H1 (cell line): ENCODE results near the gene TLK1. TPM values are rescaled to one million over a fixed set of nuclear protein-coding genes. Genes with fewer than 3 reads are reported as not detected.

Experiments used
- CTCF ChIA-PET: fragments of 300-600 bp; sonication (Branson Sonifier 250); formaldehyde crosslinking; loops from one replicate; lab custom pipeline; 2021; ENCODE audit not compliant: partially characterized antibody; lab: Charles Lee
- POLR2A ChIA-PET: fragments of 300-600 bp; sonication (Branson Sonifier 250); formaldehyde crosslinking; loops from one replicate; lab custom pipeline; 2021; ENCODE audit warnings: inconsistent platforms; ENCODE audit not compliant: partially characterized antibody; lab: Charles Lee
- DNase-seq, 2 experiments: peaks; one replicate each; pipeline versions ENCODE4 v3.0.0 to v3.0.0-alpha.2; 2010 to 2022; ENCODE audit warnings: low spot score in 2 of 2, low read depth in 1 of 2, mixed read lengths in 1 of 2
- FAIRE-seq: peaks from 2 replicates; lab custom pipeline; 2011; peaks lifted over from hg19 to GRCh38; lab: Jason Lieb, UNC
- H2AFZ ChIP-seq: 2 replicates; pipeline ENCODE4 v1.8.1; 2012; ENCODE audit warnings: low read length, inconsistent platforms
- H2AK5ac ChIP-seq: 2 replicates; pipeline ENCODE4 v1.6.1; 2013; ENCODE audit warnings: low read depth, low read length
- H2BK120ac ChIP-seq: replicated peaks from 2 replicates; pipeline ENCODE3; 2013; ENCODE audit warnings: low read depth, low read length, inconsistent platforms
- H2BK12ac ChIP-seq: 2 replicates; pipeline ENCODE4 v1.6.1; 2013; ENCODE audit warnings: low read depth, low read length
- H2BK15ac ChIP-seq: 2 replicates; pipeline ENCODE4 v1.6.1; 2013; ENCODE audit warnings: low read length
- H2BK20ac ChIP-seq: 2 replicates; pipeline ENCODE4 v1.6.1; 2013; ENCODE audit warnings: low read length
- H2BK5ac ChIP-seq: 2 replicates; pipeline ENCODE4 v1.6.1; 2013; ENCODE audit warnings: low read depth, low read length
- H3K14ac ChIP-seq: 2 replicates; pipeline ENCODE4 v1.6.1; 2013; ENCODE audit warnings: inconsistent platforms; ENCODE audit not compliant: insufficient read length
- H3K18ac ChIP-seq: 2 replicates; pipeline ENCODE4 v1.6.1; 2013; ENCODE audit warnings: low read length; ENCODE audit errors: extremely low read depth
- H3K23ac ChIP-seq: 2 replicates; pipeline ENCODE4 v1.6.1; 2013; ENCODE audit warnings: inconsistent platforms; ENCODE audit not compliant: insufficient read length
- H3K23me2 ChIP-seq: 2 replicates; pipeline ENCODE4 v1.6.1; 2013; ENCODE audit warnings: low read depth, low read length
- H3K27ac ChIP-seq: 2 replicates; pipeline ENCODE4 v1.6.1; 2011; ENCODE audit warnings: low read depth, low read length, inconsistent platforms
- H3K27me3 ChIP-seq, 4 experiments: replicated peaks in 1 of 4; 1 replicate in 1 of 4; 2 replicates in 3 of 4; pipeline versions ENCODE4 v1.6.1 to v1.8.1; 2011 to 2013; ENCODE audit warnings: low read length in 3 of 4, mild to moderate bottlenecking in 3 of 4, inconsistent platforms in 2 of 4, mixed read lengths in 2 of 4, moderate library complexity in 1 of 4; ENCODE audit not compliant: control insufficient read depth in 3 of 4, insufficient read depth in 3 of 4; ENCODE audit errors: extremely low read depth in 1 of 4
- H3K36me3 ChIP-seq, 4 experiments: 2 replicates each; pipeline versions ENCODE4 v1.6.1 to v1.8.1; 2011 to 2013; ENCODE audit warnings: mild to moderate bottlenecking in 4 of 4, low read length in 3 of 4, moderate library complexity in 2 of 4, control low read depth in 1 of 4, inconsistent platforms in 1 of 4; ENCODE audit not compliant: insufficient read depth in 4 of 4, control insufficient read depth in 2 of 4
- H3K4ac ChIP-seq: replicated peaks from 2 replicates; pipeline ENCODE3; 2013; ENCODE audit warnings: low read length, low read depth, mixed read lengths, inconsistent platforms; ENCODE audit not compliant: insufficient read length
- H3K4me1 ChIP-seq, 4 experiments: replicated peaks in 1 of 4; 1 replicate in 1 of 4; 2 replicates in 3 of 4; pipeline versions ENCODE4 v1.6.1 to v1.8.1; 2011 to 2013; ENCODE audit warnings: low read length in 3 of 4, inconsistent platforms in 2 of 4, mixed read lengths in 1 of 4; ENCODE audit not compliant: insufficient read depth in 4 of 4, control insufficient read depth in 3 of 4
- H3K4me2 ChIP-seq, 2 experiments: 2 replicates each; pipeline versions ENCODE4 v1.6.1 to v1.8.1; 2011 to 2013; ENCODE audit warnings: low read depth in 2 of 2, low read length in 2 of 2, control low read depth in 1 of 2, inconsistent platforms in 1 of 2, mild to moderate bottlenecking in 1 of 2; ENCODE audit not compliant: insufficient read depth in 1 of 2
- H3K4me3 ChIP-seq, 4 experiments: fragments of 200-600, 300-600 bp in 1 of 4; sonication (generic), shearing (Covaris generic), sonication (Bioruptor Twin) in 1 of 4; 2 replicates each; pipeline versions ENCODE4 v1.5.1 to v1.8.1; 2011 to 2016; ENCODE audit warnings: low read length in 4 of 4, low read depth in 3 of 4, control low read depth in 2 of 4, inconsistent platforms in 2 of 4, mild to moderate bottlenecking in 2 of 4, mixed read lengths in 1 of 4, moderate library complexity in 1 of 4; ENCODE audit not compliant: insufficient read depth in 2 of 4; ENCODE audit errors: extremely low read depth in 1 of 4
- H3K56ac ChIP-seq: replicated peaks from 2 replicates; pipeline ENCODE3; 2013; ENCODE audit warnings: low read depth, mild to moderate bottlenecking, mixed read lengths, low read length, inconsistent platforms; ENCODE audit not compliant: insufficient read length
- H3K79me1 ChIP-seq: 2 replicates; pipeline ENCODE4 v1.6.1; 2013; ENCODE audit warnings: low read depth, low read length, control low read depth
- H3K79me2 ChIP-seq, 2 experiments: 2 replicates each; pipeline versions ENCODE4 v1.6.1 to v1.8.1; 2012 to 2013; ENCODE audit warnings: low read length in 2 of 2, mild to moderate bottlenecking in 2 of 2, inconsistent platforms in 1 of 2; ENCODE audit not compliant: insufficient read depth in 2 of 2, control insufficient read depth in 1 of 2
- H3K9ac ChIP-seq, 4 experiments: replicated peaks in 1 of 4; 1 replicate in 1 of 4; 2 replicates in 3 of 4; pipeline versions ENCODE4 v1.6.1 to v1.8.1; 2011 to 2013; ENCODE audit warnings: low read depth in 3 of 4, low read length in 3 of 4, control low read depth in 2 of 4, mild to moderate bottlenecking in 2 of 4, moderate library complexity in 2 of 4, inconsistent platforms in 1 of 4; ENCODE audit errors: extremely low read depth in 1 of 4
- H3K9me3 ChIP-seq, 2 experiments: 2 replicates each; pipeline versions ENCODE4 v1.6.1 to v1.8.1; 2012 to 2013; ENCODE audit warnings: mild to moderate bottlenecking in 2 of 2, moderate library complexity in 2 of 2, control low read depth in 1 of 2, inconsistent platforms in 1 of 2, low read depth in 1 of 2, low read length in 1 of 2, mixed read lengths in 1 of 2; ENCODE audit not compliant: insufficient read depth in 2 of 2
- H4K20me1 ChIP-seq, 2 experiments: replicated peaks in 1 of 2; 2 replicates each; pipeline versions ENCODE3 to v1.8.1; 2011 to 2013; ENCODE audit warnings: inconsistent platforms in 2 of 2, low read length in 2 of 2, mild to moderate bottlenecking in 1 of 2; ENCODE audit not compliant: insufficient read depth in 2 of 2, control insufficient read depth in 1 of 2
- H4K5ac ChIP-seq: 2 replicates; pipeline ENCODE4 v1.6.1; 2013; ENCODE audit warnings: low read length, low read depth, mixed read lengths, inconsistent platforms; ENCODE audit not compliant: insufficient read length
- H4K8ac ChIP-seq: 2 replicates; pipeline ENCODE4 v1.8.0; 2013; ENCODE audit warnings: mild to moderate bottlenecking, moderate library complexity, low read length, inconsistent platforms; ENCODE audit not compliant: insufficient read depth; ENCODE audit errors: extremely low read depth
- H4K91ac ChIP-seq: replicated peaks from 2 replicates; pipeline ENCODE3; 2013; ENCODE audit warnings: low read length, mixed read lengths, inconsistent platforms; ENCODE audit not compliant: insufficient read length
- ATF3 ChIP-seq: IDR thresholded peaks from 2 replicates; pipeline ENCODE4 v1.6.1; 2011; ENCODE audit warnings: low read depth, mild to moderate bottlenecking, low read length; ENCODE audit not compliant: insufficient read depth
- CBX8 ChIP-seq: fragments of 300-800, 300-1000 bp; sonication (generic); IDR thresholded peaks from 2 replicates; pipeline ENCODE4 v1.7.1; 2016; ENCODE audit warnings: low read depth, low read length, borderline replicate concordance
- EGR1 ChIP-seq: IDR thresholded peaks from 2 replicates; pipeline ENCODE4 v1.6.1; 2011; ENCODE audit warnings: low read depth, low read length, borderline replicate concordance
- EP300 ChIP-seq, 2 experiments: IDR thresholded peaks; 1 replicate in 1 of 2; 2 replicates in 1 of 2; pipeline ENCODE4 v1.6.1; 2011 to 2012; ENCODE audit warnings: low read depth in 2 of 2, low read length in 2 of 2, mild to moderate bottlenecking in 2 of 2, borderline replicate concordance in 1 of 2, inconsistent platforms in 1 of 2, moderate library complexity in 1 of 2
- GTF2F1 ChIP-seq: IDR thresholded peaks from 2 replicates; pipeline ENCODE4 v1.6.1; 2012; ENCODE audit warnings: low read depth, low read length, improper control_type of control experiment, borderline replicate concordance
- HDAC2 ChIP-seq, 2 experiments: fragments of 300-600 bp in 1 of 2; sonication (generic) in 1 of 2; IDR thresholded peaks; 2 replicates each; pipeline ENCODE4 v1.6.1; 2011 to 2012; ENCODE audit warnings: low read depth in 2 of 2, low read length in 2 of 2, mild to moderate bottlenecking in 2 of 2, moderate library complexity in 2 of 2, borderline replicate concordance in 1 of 2, inconsistent platforms in 1 of 2
- JUND ChIP-seq: IDR thresholded peaks from 2 replicates; pipeline ENCODE4 v1.6.1; 2011; ENCODE audit warnings: mild to moderate bottlenecking, improper control_type of control experiment, low read length
- KDM5A ChIP-seq: fragments of 200-600 bp; IDR thresholded peaks from 2 replicates; pipeline ENCODE4 v1.7.1; 2012; ENCODE audit warnings: mild to moderate bottlenecking, low read length, inconsistent platforms, mixed read lengths
- NRF1 ChIP-seq: IDR thresholded peaks from 2 replicates; pipeline ENCODE4 v1.6.1; 2011; ENCODE audit warnings: mild to moderate bottlenecking, low read depth, low read length, improper control_type of control experiment
- PHF8 ChIP-seq: fragments of 200-600 bp; sonication (generic); conservative IDR thresholded peaks from 2 replicates; pipeline ENCODE4 v1.7.1; 2012; ENCODE audit warnings: low read depth, mild to moderate bottlenecking, inconsistent platforms, low read length, moderate library complexity
- POU5F1 ChIP-seq: IDR thresholded peaks from 2 replicates; pipeline ENCODE4 v1.6.1; 2011; ENCODE audit warnings: low read depth, mild to moderate bottlenecking, low read length, moderate library complexity
- SIRT6 ChIP-seq: IDR thresholded peaks from one replicate; pipeline ENCODE4 v1.7.1; 2012; ENCODE audit warnings: low read length, inconsistent platforms
- SP4 ChIP-seq: IDR thresholded peaks from 2 replicates; pipeline ENCODE4 v1.6.1; 2012; ENCODE audit warnings: low read length, inconsistent platforms
- TBP ChIP-seq: IDR thresholded peaks from 2 replicates; pipeline ENCODE4 v1.6.1; 2011; ENCODE audit warnings: low read depth, low read length, improper control_type of control experiment
- WGBS, 2 experiments: shearing (Covaris generic) in 1 of 2; methylation state at CpG; one replicate each; pipeline versions ENCODE4 v1.1.6 to v1.1.7; 2013 to 2015; ENCODE audit warnings: low lambda C conversion rate in 2 of 2, mixed read lengths in 2 of 2, inconsistent platforms in 1 of 2, low coverage in 1 of 2, missing lambda C conversion rate in 1 of 2; ENCODE audit not compliant: insufficient replicate concordance in 2 of 2, insufficient coverage in 1 of 2, insufficient read length in 1 of 2; ENCODE audit errors: extremely low coverage in 1 of 2, missing lambda C conversion rate in 1 of 2; 5-methylcytosine and 5-hydroxymethylcytosine counted together
- polyA plus RNA-seq, 7 experiments: library from polyadenylated mRNA; depleted of rRNA in 3 of 7; stranded (reverse) in 5 of 7; unstranded in 2 of 7; fragments of >200 nt in 5 of 7; fragments of 200-250 nt in 2 of 7; gene quantifications; 1 replicate in 5 of 7; 2 replicates in 1 of 7; 4 replicates in 1 of 7; pipeline versions ENCODE4 v1.2.1 to v1.2.3, GENCODE V29; 2011 to 2013; ENCODE audit warnings: missing spikeins in 2 of 7, mixed read lengths in 2 of 7
- total RNA-seq: library from RNA; stranded (reverse); fragmentation: NEBNext Ultra II Directional; extraction: Animal tissue kit (Norgen Biotek cat#: 25700); gene quantifications from 2 replicates; pipeline ENCODE4 v1.2.1, GENCODE V29; 2021

TLK1 gene
- total and polyA plus RNA-seq, 2 of the 8 experiments (the other 6 are each of a cell fraction or from before 2014, with no cell fraction given), result 11.2 to 102 TPM

DNA sequence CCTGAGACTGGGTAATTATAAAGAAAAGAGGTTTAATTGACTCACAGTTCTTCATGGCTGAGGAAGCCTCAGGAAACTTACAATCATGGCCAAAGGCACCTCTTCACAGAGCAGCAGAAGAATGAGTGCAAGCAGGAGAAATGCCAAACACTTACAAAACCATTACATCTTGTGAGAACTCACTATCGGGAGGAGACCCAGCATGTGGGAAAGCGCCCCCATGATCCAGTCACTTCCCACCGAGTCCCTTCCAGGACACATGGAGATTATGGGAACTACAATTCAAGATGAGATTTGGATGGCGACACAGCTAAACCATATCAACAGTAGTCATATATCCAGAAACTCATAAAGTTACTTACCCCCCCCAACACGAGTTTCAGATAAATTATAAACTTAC, 28.6 kb downstream of the TLK1 start:
- H3K4ac ChIP-seq, result no peak overlapping the region
- H3K27ac ChIP-seq, result no peak overlapping the region
- no peak overlapping the region for H4K91ac ChIP-seq
- 90% methylated on average over 5 of the region's 5 CpGs; no CpG with 5 or more reads in 1 of the 2 experiments for WGBS, 2 experiments
- H3K9ac ChIP-seq, result no peak overlapping the region
- H2AFZ ChIP-seq, result no peak overlapping the region
- H3K18ac ChIP-seq, result no peak overlapping the region
- FAIRE-seq (no peak), DNase-seq (no peak)
- H3K14ac ChIP-seq, result no peak overlapping the region
- H2AK5ac ChIP-seq, result no peak overlapping the region
- H3K79me1 ChIP-seq, result no peaks in the 10 kb centered on the region; the same call in 1 of the 2 replicates
- no peak overlapping the region for H2BK15ac ChIP-seq
- ChIA-PET POLR2A (interaction anchor here (1.6 kb wide), 1 partner anchor 184 kb away, joined by 4 read pairs; no protein-coding TSS in a partner anchor), CTCF (interaction anchor here (1.3 to 1.6 kb wide), 3 partner anchors 7 to 285 kb away, joined by 3 to 7 read pairs (median 4); no protein-coding TSS in a partner anchor)
- H3K23ac ChIP-seq, result no peak overlapping the region
- no peaks in the 10 kb centered on the region for H3K23me2 ChIP-seq
- H3K79me2 ChIP-seq, result peaks cover 19 to 99% of the 10 kb centered on the region in 2 experiments
- peaks cover 12 to 14% of the 10 kb centered on the region in 2 experiments for H4K20me1 ChIP-seq
- no peaks in the 10 kb centered on the region for H3K36me3 ChIP-seq
- H3K27me3 ChIP-seq, result no peaks in the 10 kb centered on the region
- no peak overlapping the region for H2BK20ac ChIP-seq
- H4K5ac ChIP-seq, result no peak overlapping the region
- H3K4me3 ChIP-seq, result no peak overlapping the region
- no peak overlapping the region for H2BK120ac ChIP-seq
- no peak overlapping the region for H2BK5ac ChIP-seq
- no peak overlapping the region for H2BK12ac ChIP-seq
- peaks cover 0 to 5% (median 2%) of the 10 kb centered on the region in 4 experiments; a peak in 4 of 7 replicates for H3K4me1 ChIP-seq
- no peak overlapping the region for H4K8ac ChIP-seq
- H3K4me2 ChIP-seq, result no peak overlapping the region
- H3K56ac ChIP-seq, result no peak overlapping the region
- no peaks in the 10 kb centered on the region for H3K9me3 ChIP-seq
- TF ChIP-seq KDM5A (no peak), ATF3 (no peak), CBX8 (no peak), PHF8 (no peak), EGR1 (no peak), HDAC2 (IDR thresholded peaks at IDR 0.05; ENCODE audit: borderline replicate concordance in 1 of 2, low read depth in 2 of 2, low read length in 2 of 2) (no peak), JUND (no peak), TBP (no peak), EP300 (IDR thresholded peaks at IDR 0.05; ENCODE audit: borderline replicate concordance in 1 of 2, low read depth in 2 of 2, low read length in 2 of 2) (no peak), NRF1 (no peak), POU5F1 (no peak), SIRT6 (no peak), GTF2F1 (no peak), SP4 (no peak)
